H4 (cell line): Measurements from ENCODE around the gene KRTAP29-1. TPM values are rescaled to one million over a fixed set of nuclear protein-coding genes. Genes with fewer than 3 reads are reported as not detected.

Experiments used
- DNase-seq: peaks from one replicate; pipeline ENCODE4 v3.0.0-alpha.2; 2015; ENCODE audit warnings: low spot score
- total RNA-seq: library from RNA; depleted of rRNA; stranded (reverse); fragments of >200 nt; shearing (Covaris generic); gene quantifications from 2 replicates; pipeline ENCODE4 v1.2.3, GENCODE V29; 2014

KRTAP29-1 gene
- total RNA-seq, 1 experiment from 2014 or later = not detected

- no peak for DNase-seq
These were observed 25.6 kb upstream of the KRTAP29-1 start for GRCh38 chr17:41328207-41328606.

- DNase-seq = no peak
These were observed 24.9 kb upstream of the KRTAP29-1 start for GRCh38 chr17:41327411-41328120.

- no peak for DNase-seq
These were observed 23.8 kb upstream of the KRTAP29-1 start for GRCh38 chr17:41326173-41327145.

GRCh38 chr17:41325611-41326010 is 23.0 kb upstream of the KRTAP29-1 start:
- DNase-seq = no peak

DNA sequence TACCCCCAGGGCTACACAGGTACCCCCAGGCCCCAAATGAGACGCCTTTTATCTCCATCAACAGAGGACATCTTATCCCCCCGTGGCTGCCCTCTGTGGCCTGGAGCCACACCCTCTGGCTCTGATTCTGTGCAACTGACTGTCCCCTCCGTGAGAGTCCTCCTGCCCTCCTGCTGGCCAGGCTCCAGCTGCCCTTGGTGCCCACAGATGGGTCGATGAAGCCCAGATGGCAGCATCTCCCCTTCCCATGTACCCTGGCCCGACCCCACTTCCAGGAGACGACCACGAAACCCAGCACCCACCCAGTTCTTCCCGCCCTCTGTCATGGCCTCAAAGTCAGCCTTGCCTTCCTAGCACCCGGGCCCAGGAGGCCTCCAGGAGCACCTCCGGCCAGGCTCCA is 22.5 kb upstream of the KRTAP29-1 start:
- DNase-seq = no peak

- DNase-seq = peak; percentile 33
These were observed 21.8 kb upstream of the KRTAP29-1 start for GRCh38 chr17:41324180-41325075.

GRCh38 chr17:41322903-41323895 is 20.5 kb upstream of the KRTAP29-1 start:
- no peak for DNase-seq

DNA sequence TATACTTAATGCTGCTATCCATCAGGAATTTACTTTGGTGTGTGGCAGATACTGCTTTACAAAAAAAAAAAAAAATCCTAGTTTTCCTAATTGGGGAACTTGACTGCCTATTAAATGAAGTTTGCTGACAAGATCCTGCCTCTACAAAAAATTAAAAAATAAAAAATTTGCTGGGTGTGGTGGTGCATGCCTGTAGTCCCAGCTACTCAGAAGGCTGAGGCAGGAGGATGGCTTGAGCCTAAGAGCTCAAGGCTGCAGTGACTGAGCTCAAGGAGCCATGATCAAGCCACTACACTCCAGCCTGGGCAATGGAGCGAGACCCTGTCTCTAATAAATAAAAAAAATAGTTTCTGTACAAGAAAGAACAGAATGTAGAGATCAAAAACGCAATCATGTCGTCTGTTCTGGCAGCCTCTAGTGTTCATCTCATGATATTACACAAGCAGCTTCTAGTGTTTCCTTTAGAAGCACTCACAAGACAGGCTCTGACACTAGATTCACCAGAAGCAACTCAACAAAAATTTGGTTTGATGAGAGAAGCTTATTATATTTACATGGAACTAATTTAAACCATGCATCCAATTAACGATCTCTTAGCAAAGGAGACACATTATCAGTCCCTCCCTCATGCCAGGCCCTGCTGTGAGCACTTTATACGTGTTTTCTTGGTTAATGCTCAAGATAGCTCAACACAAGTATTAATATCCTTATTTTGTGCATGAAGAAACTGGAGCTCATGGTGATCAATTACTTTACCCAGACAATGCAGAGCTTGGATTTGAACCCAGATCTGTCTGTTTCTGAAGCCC is 19.6 kb upstream of the KRTAP29-1 start:
- peak; percentile 45 for DNase-seq

GRCh38 chr17:41318231-41318630 is 15.6 kb upstream of the KRTAP29-1 start:
- no peak for DNase-seq

GRCh38 chr17:41315814-41316445 is 13.3 kb upstream of the KRTAP29-1 start:
- DNase-seq = no peak

DNA sequence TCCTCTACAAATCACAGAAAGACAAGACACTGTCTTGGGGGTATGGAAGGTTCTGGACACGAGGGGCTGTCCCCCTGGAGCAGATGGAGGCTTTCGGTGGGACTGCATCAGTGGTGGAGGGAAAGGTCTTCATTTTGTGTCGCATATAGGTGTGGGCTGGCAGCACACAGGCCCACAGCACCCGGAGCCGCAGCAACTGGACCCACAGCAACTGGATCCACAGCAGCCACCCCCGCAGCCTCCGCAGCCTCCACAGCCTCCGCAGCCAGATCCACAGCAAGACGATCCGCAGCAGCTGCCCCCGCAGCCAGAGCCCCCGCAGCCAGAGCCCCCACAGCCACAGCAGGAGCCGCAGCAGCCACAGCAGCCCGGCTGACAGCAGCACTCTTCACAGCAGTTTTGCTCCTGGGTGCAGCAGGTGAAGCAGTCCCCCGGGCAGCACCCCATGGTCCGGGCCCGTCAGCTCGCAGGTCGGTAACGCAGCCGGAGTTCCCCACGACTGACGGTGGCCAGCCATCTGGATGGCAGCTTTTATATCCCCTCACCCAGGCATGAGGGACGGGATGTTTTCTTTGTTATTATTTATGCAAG is 12.6 kb upstream of the KRTAP29-1 start, which contains the start of gene KRTAP17-1:
Gene KRTAP17-1, minus strand, starts transcription at position 507 of the 591 bp plus-strand sequence. Its CDS starts 60 bp downstream, at position 447.
- DNase-seq = no peak

GRCh38 chr17:41311111-41311510 is 8.5 kb upstream of the KRTAP29-1 start:
- no peak for DNase-seq

DNA sequence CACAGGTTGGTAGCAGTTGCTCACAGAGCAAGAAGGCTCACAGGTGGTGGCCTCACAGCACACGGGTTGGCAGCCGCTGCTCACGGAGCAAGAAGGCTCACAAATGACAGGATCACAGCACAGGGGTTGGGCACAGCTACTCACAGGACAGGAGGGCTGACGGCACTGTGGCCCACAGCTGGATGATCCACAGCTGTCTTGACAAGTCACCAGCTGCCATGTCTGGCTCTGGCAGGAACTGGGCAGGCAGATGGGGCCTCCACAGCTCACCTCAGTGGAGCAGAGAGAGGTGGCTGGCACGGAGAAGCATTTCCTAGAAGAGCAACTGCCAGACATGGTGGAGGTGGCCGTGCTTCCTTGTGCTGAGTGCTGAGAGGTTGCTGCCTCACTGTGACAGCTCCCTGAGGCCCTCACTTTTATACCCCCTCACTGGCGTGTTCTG is 6.3 kb upstream of the KRTAP29-1 start, which contains the start of gene KRTAP16-1:
Gene KRTAP16-1, minus strand, starts transcription at position 392 of the 442 bp plus-strand sequence. Its CDS starts 56 bp downstream, at position 336.
- no peak for DNase-seq

DNA sequence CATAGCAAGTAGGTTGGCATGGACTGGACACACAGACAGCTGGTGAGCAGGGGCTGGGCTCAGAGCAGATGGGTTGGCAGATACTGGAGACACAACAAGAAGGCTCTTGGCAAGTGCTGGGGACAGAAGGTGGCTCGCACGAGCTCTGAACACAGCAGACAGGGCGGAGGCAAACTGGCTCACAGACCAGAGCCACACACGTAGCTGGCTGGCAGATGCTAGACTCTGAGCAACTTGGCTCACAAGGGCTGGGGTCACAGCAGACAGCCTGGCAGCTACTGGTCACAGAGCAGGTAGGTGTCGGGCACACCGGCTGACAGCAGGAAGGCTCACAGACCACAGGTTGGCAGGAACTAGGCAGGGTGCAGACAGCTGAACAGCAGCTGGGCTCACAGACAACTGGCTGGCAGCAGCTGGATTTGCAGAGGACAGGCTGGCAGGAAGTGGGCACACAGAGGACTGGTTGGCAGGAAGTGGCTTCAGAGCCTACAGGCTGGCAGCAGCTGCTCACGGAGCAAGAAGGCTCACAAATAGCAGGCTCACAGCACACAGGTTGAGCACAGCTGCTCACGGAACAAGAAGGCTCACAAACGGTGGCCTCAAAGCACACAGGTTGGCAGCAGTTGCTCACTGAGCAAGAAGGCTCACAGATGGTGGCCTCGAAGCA is 5.7 kb upstream of the KRTAP29-1 start:
- DNase-seq = peak; percentile 88

DNA sequence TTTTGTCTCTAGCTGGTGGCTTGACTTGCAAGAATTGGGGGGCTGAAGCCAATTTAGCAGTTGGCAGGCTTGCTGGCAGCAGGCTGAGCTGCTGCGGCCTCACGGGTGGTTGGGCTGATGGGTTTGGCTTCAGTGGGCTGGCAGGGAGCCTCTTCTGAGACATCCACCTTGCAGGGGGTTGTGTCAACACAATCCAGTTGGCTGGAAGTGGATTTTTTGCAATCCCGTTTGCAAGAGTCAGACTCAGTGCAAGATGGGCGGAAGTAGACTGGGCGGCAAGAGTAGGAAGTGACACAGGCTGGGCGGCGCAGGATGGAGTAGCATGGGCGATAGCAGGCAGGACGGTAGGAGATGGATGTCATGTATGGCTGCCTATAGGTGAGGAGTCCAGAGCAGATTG is 5.0 kb upstream of the KRTAP29-1 start:
- no peak for DNase-seq

GRCh38 chr17:41304091-41304490 is 1.4 kb upstream of the KRTAP29-1 start:
- DNase-seq = no peak

GRCh38 chr17:41302981-41303380 is 330 bp upstream of the KRTAP29-1 start:
- DNase-seq = no peak
